Kidney epithelial cell (primary cell): ENCODE results near the gene BANK1. TPM values are rescaled to one million over a fixed set of nuclear protein-coding genes. Genes with fewer than 3 reads are reported as not detected.
A peak's percentile ranks its signal among the peaks of the same experiment; 100 is the strongest.

Experiments
- DNase-seq: peaks from one replicate; pipeline ENCODE4 v3.0.0-alpha.2; 2010; ENCODE audit warnings: low read depth
- H3K27me3 ChIP-seq: 2 replicates; pipeline ENCODE4 v1.6.0; 2011; ENCODE audit warnings: low read length; ENCODE audit not compliant: control insufficient read depth, insufficient read depth
- H3K36me3 ChIP-seq: 2 replicates; pipeline ENCODE4 v1.5.1; 2011; ENCODE audit warnings: low read length; ENCODE audit not compliant: control insufficient read depth, insufficient read depth
- H3K4me3 ChIP-seq: 2 replicates; pipeline ENCODE4 v1.5.1; 2011; ENCODE audit warnings: low read depth, mild to moderate bottlenecking, control low read depth, low read length
- total RNA-seq: library from RNA; depleted of rRNA; stranded (reverse); fragments of >200 nt; gene quantifications from 2 replicates; pipeline ENCODE4 v1.2.3, GENCODE V29; 2015
- TF ChIP-seq, protein P1 (sequence below): IDR thresholded peaks from 2 replicates; pipeline ENCODE4 v1.5.1; 2011; ENCODE audit warnings: mild to moderate bottlenecking, moderate library complexity, low read length, control low read depth, inconsistent platforms; ENCODE audit not compliant: insufficient read depth, poor library complexity, severe bottlenecking

The BANK1 gene
- total RNA-seq, 1 donor from 2014 or later = 1.8 TPM

DNA sequence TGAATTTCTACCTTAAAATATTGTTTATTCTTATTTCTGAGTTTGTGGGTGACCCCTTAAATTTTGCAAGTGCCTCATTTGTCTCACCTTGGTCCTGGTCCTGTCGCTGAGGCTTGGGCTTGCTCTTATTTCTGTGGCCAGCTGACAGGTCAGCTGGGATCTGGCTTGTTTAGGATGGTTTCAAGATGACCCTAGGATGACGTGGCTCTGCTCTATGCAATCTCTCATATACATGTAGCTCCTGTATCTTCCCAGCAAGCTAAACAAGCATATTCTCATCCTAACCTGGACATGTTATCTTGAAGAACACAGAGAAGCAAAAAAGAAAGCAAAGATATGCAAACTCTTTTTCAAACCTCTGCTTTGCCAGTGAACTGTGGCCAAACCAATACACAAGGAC is 158.4 kb downstream of the BANK1 start:
- Histone ChIP-seq H3K27me3 (no peaks in the 10 kb centered on the region), H3K36me3 (no peaks in the 10 kb centered on the region), H3K4me3 (no peak overlapping the region)
- TF ChIP-seq, protein P1, sequence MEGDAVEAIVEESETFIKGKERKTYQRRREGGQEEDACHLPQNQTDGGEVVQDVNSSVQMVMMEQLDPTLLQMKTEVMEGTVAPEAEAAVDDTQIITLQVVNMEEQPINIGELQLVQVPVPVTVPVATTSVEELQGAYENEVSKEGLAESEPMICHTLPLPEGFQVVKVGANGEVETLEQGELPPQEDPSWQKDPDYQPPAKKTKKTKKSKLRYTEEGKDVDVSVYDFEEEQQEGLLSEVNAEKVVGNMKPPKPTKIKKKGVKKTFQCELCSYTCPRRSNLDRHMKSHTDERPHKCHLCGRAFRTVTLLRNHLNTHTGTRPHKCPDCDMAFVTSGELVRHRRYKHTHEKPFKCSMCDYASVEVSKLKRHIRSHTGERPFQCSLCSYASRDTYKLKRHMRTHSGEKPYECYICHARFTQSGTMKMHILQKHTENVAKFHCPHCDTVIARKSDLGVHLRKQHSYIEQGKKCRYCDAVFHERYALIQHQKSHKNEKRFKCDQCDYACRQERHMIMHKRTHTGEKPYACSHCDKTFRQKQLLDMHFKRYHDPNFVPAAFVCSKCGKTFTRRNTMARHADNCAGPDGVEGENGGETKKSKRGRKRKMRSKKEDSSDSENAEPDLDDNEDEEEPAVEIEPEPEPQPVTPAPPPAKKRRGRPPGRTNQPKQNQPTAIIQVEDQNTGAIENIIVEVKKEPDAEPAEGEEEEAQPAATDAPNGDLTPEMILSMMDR = no peak
- DNase-seq = no peak

DNA sequence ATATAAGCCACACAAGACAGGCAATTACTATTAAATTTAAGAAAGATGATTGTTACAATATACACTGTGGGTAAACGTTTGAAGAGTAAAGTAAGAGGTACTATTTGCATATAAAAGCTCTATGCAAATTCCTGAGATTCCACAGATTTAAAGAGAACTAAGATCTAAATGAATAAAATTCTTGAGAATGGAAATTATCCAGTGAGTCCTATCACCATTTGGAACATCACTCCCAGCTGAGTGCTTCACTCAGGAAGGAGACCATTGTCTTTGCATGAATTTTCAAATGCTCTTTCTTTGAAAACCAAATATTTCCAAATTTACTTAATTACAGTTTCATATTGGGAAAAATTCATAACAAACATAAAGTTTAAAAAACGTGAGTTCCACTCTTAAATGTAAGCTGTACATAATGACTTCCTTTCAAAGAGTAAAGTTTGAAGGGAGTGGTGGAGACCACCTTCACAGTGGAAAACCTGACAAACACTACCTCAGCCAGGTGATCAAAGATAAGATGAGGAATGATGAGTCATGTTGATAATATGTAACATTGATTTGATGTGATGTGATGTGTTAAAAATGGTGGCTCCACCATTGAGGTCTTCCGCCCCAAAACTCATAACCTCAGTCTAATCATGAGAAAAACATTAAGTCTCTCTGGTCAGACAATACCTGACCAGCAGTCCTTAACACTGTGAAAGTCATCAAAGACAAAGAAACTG is 159.9 kb downstream of the BANK1 start:
- TF ChIP-seq, protein P1 = no peak
- H3K36me3 ChIP-seq = no peaks in the 10 kb centered on the region
- no peaks in the 10 kb centered on the region for H3K27me3 ChIP-seq
- no peak overlapping the region for H3K4me3 ChIP-seq
- no peak for DNase-seq

DNA sequence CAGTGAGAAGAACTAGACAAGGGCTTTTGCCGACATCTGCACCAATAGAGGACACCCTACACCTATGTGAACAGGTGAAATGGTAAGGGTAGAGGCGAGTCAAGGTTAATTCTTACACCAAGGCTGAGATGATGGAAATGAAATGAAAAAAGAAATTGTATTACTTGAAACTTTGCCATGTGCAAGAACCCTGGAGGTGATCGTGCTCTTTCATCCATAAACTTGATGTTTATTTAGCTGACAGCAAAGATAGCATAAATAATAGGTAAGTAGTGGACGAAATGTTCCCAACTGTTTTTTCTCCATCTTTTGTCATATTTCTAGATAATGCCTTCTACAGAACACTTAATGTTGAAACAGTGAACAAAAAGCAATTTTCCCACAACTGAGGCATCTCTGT is 162.5 kb downstream of the BANK1 start:
- no peaks in the 10 kb centered on the region for H3K36me3 ChIP-seq
- TF ChIP-seq, protein P1 = no peak
- no peak for DNase-seq
- no peaks in the 10 kb centered on the region for H3K27me3 ChIP-seq
- no peak overlapping the region for H3K4me3 ChIP-seq

DNA sequence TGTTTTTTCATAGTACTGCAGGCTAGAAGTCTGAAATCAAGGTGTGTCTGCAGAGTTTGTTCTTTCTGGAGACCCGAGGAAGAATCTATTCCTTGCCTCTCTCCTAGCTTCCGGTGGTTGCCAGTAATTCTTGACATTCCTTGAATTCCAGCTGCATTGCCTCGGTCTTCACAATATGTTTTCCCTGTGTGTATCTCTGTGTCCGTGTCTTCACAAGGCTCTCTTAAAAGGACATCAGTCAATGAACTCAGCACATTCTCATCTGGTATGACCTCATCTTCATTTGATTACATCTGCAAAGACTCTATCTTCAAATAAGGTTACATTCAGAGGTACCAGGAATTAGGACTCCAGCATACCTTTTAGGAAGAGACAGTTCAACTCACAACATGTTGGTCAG is 163.4 kb downstream of the BANK1 start:
- peak; percentile 79 for DNase-seq
- Histone ChIP-seq H3K36me3 (no peaks in the 10 kb centered on the region), H3K27me3 (no peaks in the 10 kb centered on the region), H3K4me3 (no peak overlapping the region)
- TF ChIP-seq, protein P1 = no peak

DNA sequence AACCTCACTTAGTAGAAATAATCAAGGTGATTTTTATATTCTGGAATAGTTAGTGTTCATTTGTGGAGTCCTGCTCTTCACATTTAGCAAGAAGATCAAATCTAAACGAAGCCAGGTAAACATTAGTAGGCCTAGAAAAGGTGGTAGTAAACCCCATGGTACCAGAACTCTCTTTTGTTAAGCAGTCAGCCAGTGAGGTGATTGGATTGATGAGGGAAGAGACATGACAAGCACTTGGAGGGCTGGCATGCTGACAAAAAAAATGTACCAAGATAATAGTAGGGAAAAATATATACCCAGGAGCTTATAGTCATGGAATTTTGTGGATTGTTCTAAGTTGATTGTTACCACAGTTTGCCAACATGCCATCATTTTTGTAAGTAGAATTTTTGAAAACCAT is 163.8 kb downstream of the BANK1 start:
- no peak for DNase-seq
- TF ChIP-seq, protein P1 = no peak
- no peaks in the 10 kb centered on the region for H3K36me3 ChIP-seq
- H3K4me3 ChIP-seq = no peak overlapping the region
- H3K27me3 ChIP-seq = no peaks in the 10 kb centered on the region
